ENCODE data around the gene KDM2B.

KDM2B gene

DNA sequence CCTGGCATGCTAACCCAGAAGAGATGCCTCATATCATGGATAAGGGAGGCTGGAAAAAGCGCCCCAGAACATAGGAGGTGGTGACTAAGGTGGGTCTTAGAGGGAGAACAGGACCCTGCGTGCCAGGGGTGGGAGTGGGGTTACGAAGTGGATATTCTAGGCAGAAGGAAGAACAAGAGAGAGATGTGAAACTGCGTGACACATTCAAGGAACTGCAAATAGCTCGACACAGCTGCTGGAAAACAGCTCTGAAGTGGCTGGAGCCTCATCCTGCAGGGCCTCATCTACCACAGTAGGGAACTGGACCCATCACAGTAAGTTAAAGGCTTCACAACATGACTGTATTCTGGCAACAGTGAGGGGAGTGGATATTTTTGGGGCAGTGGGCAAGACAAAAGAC is 119.8 kb downstream of the KDM2B start:
- no peak overlapping the region for H3K4me3 ChIP-seq (ENCODE audit: low read depth, low read length)
- DNase-seq (ENCODE audit: low read depth), result no peak
- TF ChIP-seq, protein P1, sequence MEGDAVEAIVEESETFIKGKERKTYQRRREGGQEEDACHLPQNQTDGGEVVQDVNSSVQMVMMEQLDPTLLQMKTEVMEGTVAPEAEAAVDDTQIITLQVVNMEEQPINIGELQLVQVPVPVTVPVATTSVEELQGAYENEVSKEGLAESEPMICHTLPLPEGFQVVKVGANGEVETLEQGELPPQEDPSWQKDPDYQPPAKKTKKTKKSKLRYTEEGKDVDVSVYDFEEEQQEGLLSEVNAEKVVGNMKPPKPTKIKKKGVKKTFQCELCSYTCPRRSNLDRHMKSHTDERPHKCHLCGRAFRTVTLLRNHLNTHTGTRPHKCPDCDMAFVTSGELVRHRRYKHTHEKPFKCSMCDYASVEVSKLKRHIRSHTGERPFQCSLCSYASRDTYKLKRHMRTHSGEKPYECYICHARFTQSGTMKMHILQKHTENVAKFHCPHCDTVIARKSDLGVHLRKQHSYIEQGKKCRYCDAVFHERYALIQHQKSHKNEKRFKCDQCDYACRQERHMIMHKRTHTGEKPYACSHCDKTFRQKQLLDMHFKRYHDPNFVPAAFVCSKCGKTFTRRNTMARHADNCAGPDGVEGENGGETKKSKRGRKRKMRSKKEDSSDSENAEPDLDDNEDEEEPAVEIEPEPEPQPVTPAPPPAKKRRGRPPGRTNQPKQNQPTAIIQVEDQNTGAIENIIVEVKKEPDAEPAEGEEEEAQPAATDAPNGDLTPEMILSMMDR (IDR thresholded peaks at IDR 0.05; ENCODE audit: low read depth, low read length, missing control alignments), result no peak

DNA sequence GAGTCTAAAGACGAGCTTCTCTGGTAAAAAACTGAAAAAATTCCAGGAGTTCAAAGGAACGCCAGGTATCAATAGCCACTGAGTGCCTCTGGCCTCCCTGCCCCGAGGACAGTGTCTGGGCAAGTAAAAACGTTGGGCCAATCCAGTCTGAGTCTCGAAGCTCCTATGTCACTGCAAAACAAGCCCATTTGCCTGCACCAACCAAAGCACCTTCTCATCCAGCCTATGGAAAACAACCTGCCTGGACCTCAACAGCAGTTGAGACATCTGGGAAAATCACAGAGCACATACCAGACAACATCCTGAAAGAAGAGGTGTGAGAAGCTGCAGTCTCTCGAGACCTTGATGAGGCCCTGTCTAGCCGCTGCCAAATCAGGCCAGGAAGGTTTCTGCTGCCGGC is 124.3 kb downstream of the KDM2B start:
- DNase-seq (ENCODE audit: low read depth), result no peak
- H3K4me3 ChIP-seq (ENCODE audit: low read depth, low read length), result no peak overlapping the region
- TF ChIP-seq, protein P1 (IDR thresholded peaks at IDR 0.05; ENCODE audit: low read depth, low read length, missing control alignments), result no peak

DNA sequence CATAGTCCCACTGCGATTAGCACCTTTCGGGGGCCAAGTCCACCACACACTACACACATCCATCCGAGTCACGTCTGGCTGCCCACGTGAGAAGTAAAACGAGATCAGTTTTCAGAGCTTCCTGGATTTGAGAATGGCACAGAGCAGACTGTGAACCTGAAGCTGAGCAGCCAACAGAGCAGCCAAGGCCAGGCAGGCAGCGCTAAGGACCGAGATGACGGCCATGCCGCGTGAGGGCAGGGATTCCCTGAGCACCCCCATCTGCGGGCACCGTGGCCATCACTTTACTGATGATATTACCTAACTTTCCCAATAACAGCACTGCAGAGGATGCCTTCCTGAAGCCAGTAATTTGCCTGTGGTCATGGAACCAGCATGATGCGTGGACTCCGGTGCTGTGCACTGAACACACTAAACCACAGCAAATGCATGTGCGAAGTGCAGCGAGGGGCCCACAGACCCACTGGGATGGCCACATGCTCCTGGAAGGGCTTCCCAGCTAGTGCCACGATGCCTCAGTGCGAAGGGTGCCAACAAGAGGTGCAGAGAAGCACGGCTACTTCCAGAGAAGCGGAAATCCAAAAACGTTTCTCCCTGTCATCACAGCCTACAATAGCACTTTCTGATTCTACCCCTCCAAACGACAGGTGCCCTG is 124.9 kb downstream of the KDM2B start:
- H3K4me3 ChIP-seq (ENCODE audit: low read depth, low read length), result no peak overlapping the region
- TF ChIP-seq, protein P1 (IDR thresholded peaks at IDR 0.05; ENCODE audit: low read depth, low read length, missing control alignments), result no peak
- DNase-seq (ENCODE audit: low read depth), result no peak

DNA sequence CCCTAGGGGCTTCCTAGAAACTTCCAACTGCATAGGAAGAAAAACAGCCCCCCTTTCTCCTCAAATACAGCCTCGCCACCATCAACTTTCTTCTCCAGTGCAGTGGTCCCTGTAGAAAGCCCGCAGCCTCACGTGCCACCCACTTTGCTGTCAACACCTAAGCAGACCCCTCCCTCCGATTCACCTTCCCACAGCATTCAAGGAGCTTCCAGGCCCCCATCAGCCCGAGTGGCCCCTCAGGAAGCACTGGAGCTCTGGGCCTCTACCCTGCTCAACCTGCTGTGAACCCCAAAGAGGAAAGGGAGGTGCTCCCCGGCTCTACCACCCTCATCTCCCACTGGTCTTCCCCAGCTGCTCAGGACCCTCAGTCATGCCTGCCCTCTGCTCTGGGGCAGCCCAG is 125.9 kb downstream of the KDM2B start:
- no peak overlapping the region for H3K4me3 ChIP-seq (ENCODE audit: low read depth, low read length)
- TF ChIP-seq, protein P1 (IDR thresholded peaks at IDR 0.05; ENCODE audit: low read depth, low read length, missing control alignments), result no peak
- DNase-seq (ENCODE audit: low read depth), result no peak

DNA sequence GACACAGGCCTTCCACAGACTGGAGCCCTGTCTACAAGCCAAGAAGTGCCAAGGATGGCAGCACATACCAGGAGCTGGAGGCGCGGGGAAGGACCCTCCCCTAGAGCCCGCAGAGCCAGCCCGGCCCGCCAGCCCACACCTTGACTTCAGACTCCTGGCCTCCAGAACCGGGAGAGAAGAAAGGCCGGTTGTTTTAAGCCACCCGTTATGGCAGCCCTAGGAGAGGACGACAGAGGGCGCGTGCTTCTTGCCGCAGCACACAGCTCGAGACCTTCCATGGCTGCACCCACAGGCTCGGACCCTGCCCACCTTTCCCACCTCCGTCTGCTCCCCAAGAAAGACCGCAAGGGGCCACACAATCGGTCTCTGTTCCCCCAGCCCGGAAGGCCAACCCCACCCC is 127.2 kb downstream of the KDM2B start:
- H3K4me3 ChIP-seq (ENCODE audit: low read depth, low read length), result no peak overlapping the region
- TF ChIP-seq, protein P1 (IDR thresholded peaks at IDR 0.05; ENCODE audit: low read depth, low read length, missing control alignments), result no peak
- no peak for DNase-seq (ENCODE audit: low read depth)

DNA sequence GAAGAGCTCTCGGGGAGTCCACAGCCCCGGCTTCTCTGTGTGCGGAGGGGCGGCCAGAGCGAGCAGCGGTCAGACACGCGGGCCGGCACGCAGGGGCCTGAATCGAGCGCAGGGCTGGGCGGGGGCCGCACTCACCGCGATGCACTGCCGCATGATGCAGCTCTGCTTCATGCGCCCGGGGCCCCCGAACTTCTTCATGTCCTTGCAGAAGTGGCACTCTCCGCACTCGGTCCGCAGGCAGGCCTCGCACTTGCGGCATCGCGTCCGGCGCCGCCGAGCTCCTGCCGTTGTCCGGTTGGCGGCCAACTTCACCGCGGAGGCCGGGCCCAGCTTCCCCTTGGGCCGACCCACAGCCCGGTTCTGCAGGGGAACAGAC is 127.8 kb downstream of the KDM2B start:
- no peak for DNase-seq (ENCODE audit: low read depth)
- no peak overlapping the region for H3K4me3 ChIP-seq (ENCODE audit: low read depth, low read length)
- TF ChIP-seq, protein P1 (IDR thresholded peaks at IDR 0.05; ENCODE audit: low read depth, low read length, missing control alignments), result no peak

DNA sequence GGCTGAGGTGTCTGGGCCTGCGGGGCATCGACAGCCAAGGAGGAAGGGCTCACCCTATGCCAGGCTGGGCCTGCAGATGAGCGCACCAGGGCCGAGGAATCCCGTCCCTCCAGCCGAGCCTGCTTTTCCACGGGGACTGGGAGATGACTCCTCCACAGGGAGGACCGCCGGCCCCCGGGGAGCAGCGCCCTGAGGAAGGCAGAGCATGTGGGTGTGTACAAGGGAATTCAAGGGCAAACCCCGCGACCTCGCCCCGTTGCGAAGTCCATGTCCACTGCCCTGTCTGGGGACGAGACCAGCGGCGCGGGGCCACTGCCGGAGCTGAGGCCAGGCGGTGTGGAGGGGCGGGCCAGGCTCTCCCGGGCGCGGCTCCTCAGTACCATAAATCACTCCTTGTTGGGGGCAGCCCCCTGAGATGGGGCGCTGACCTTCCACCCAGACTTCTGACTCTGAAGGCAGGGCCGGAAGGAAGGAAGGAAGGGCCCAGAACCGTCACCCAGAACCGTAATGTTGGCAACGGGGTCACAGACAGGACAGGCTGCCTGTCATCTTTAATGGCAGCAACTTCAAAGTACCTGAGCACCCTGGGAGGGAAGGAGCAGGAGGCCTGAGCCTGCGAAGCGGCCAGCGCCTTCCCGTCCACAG is 128.4 kb downstream of the KDM2B start:
- H3K4me3 ChIP-seq (ENCODE audit: low read depth, low read length), result no peak overlapping the region
- no peak for DNase-seq (ENCODE audit: low read depth)
- TF ChIP-seq, protein P1 (IDR thresholded peaks at IDR 0.05; ENCODE audit: low read depth, low read length, missing control alignments), result no peak

All from GM12864 (cell line).